Mammary epithelial cell (primary cell): ENCODE data around the gene PAK4.

Experiments
- CTCF ChIP-seq, 2 donors: IDR thresholded peaks in 1 of 2; conservative IDR thresholded peaks in 1 of 2; 2 replicates each; pipeline ENCODE4 v1.5.1; 2011 to 2012; ENCODE audit warnings: inconsistent platforms in 2 of 2, low read length in 2 of 2, mild to moderate bottlenecking in 2 of 2, control low read depth in 1 of 2, low read depth in 1 of 2; ENCODE audit not compliant: insufficient read depth in 1 of 2; ENCODE audit errors: extremely low read depth in 1 of 2
- EZH2 ChIP-seq: IDR thresholded peaks from 2 replicates; pipeline ENCODE4 v1.6.1; 2012; ENCODE audit warnings: low read length, inconsistent platforms, borderline replicate concordance

- TF ChIP-seq CTCF (conservative IDR thresholded peaks at IDR 0.05 in 1 of 2, IDR thresholded peaks at IDR 0.05 in 1 of 2; ENCODE audit: extremely low read depth in 1 of 2, insufficient read depth in 1 of 2, low read depth in 1 of 2, low read length in 2 of 2), result no peak
- no peak for TF ChIP-seq EZH2
Observed at GRCh38 chr19:39217094-39217493, 91.5 kb downstream of the PAK4 start.
